GM12874 (cell line): ENCODE measurements around the gene SIAH2.

Experiments used
- TF ChIP-seq, protein P1 (sequence below): IDR thresholded peaks from 2 replicates; pipeline ENCODE4 v1.5.1; 2011; ENCODE audit warnings: low read depth, mild to moderate bottlenecking, control low read depth, low read length, moderate library complexity; ENCODE audit not compliant: insufficient read depth

The SIAH2 gene

DNA sequence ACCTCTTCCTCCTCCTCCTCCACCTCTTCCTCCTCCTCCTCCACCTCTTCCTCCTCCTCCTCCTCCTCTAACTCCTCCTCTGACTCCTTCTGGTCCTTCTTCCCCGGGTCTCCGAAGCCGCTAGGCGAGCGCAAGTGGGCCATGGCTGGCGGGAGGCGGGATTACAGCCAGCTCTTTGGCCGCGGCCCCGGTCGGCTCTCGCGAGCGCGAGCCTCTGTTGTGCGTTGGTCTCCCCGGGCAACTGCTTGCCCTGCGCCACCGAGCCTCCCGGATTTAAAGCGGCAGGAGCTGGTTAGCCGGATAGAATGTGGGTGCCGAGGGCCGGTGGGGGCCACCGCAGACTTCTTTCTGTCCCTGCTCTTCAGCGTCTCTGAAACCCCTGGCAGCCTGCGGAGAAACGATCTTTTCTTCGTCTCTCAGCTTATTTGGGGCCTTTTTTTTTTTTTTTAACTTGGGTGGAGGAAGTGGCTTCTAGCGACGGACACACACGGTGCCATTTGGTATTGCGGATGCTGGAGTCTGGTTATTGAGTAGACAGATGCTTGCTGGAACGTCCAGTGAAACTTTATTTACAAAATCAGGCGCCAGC is 59.1 kb downstream of the SIAH2 start, which contains the start of gene ERICH6:
Gene ERICH6, minus strand, starts transcription at position 165 of the 589 bp plus-strand sequence. Its CDS starts 22 bp downstream, at position 143.
- TF ChIP-seq, protein P1, sequence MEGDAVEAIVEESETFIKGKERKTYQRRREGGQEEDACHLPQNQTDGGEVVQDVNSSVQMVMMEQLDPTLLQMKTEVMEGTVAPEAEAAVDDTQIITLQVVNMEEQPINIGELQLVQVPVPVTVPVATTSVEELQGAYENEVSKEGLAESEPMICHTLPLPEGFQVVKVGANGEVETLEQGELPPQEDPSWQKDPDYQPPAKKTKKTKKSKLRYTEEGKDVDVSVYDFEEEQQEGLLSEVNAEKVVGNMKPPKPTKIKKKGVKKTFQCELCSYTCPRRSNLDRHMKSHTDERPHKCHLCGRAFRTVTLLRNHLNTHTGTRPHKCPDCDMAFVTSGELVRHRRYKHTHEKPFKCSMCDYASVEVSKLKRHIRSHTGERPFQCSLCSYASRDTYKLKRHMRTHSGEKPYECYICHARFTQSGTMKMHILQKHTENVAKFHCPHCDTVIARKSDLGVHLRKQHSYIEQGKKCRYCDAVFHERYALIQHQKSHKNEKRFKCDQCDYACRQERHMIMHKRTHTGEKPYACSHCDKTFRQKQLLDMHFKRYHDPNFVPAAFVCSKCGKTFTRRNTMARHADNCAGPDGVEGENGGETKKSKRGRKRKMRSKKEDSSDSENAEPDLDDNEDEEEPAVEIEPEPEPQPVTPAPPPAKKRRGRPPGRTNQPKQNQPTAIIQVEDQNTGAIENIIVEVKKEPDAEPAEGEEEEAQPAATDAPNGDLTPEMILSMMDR, result 0 out of 2 replicates have a peak, but pooled peaks have one; percentile 6

- TF ChIP-seq, protein P1, result no peak
Observed at GRCh38 chr3:150703299-150703755, 59.6 kb downstream of the SIAH2 start.

DNA sequence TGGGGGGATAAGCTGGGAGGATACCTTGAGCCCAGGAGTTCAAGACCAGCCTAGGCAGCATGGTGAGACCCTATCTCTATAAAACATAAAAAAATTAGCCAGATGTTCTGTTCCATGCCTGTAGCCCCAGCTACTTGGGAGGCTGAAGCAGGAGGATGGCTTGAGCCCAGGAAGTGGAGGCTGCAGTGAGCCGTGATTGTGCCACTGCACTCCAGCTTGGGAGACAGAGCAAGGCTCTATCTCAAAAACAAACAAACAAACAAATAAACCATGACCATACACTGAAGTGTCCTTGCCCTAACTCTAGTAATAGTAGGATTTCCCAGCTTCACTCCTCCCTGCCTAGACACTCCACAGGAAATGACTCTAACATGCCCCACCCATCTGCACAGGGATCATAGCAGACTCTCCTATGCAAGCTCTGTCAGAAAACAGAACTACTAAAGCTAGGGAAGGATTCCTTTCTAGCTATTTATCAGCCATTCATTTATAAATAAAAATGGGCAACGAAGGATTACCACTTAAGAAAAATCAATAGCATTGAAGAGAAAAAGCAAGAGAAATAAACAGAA is 63.8 kb downstream of the SIAH2 start:
- TF ChIP-seq, protein P1, result no peak

- TF ChIP-seq, protein P1, result no peak
Observed at GRCh38 chr3:150697646-150698045, 65.3 kb downstream of the SIAH2 start.

DNA sequence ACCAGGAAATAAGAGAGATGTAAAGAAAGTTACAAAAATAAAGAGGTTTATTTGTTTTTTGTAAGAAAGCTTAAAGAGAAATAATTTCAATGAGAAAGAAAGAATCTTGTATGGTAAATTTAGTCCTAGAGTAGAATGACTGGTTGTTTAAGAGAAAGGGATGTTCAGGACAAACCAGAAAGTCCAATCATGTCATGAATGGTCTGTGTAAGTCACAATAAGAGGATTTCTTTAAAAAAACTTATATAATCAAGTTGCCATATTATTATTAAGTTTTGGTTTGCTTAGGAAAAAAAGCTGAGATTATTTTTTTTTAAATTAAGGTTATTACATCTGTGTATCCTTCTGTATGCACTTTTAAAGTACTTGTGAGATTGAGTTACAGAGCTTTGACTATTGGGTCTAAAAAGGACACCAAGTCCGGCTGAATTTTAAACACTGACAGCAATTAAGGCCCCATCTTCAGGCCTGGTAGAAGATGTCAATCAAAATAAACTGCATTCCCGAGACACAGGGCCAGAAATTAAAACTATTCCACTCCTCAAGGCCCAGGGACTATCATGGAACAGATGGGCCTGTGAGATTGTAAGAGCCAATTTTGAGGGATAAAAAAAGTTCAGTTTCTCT is 71.4 kb downstream of the SIAH2 start:
- TF ChIP-seq, protein P1, result no peak
